Lower leg skin (tissue), 4 donors: ENCODE measurements around the gene LRPPRC. TPM values are rescaled to one million over a fixed set of nuclear protein-coding genes. Genes with fewer than 3 reads are reported as not detected.

Experiments
- DNase-seq, 2 donors: peaks; one replicate each; pipeline ENCODE4 v3.0.0-alpha.2; 2019; ENCODE audit warnings: low spot score in 2 of 2
- H3K4me3 ChIP-seq: fragments of 200-600 bp; sonication (generic); 2 replicates; pipeline ENCODE4 v1.5.1; 2017; ENCODE audit warnings: mild to moderate bottlenecking, low read depth; ENCODE audit not compliant: poor library complexity, severe bottlenecking
- POLR2A ChIP-seq, 2 donors: fragments of 450-650 bp; IDR thresholded peaks; one replicate each; pipeline ENCODE4 v1.6.1; 2016 to 2017; ENCODE audit warnings: antibody characterized with exemption in 2 of 2, mild to moderate bottlenecking in 1 of 2, moderate library complexity in 1 of 2
- WGBS, 2 donors: methylation state at CpG; one replicate each; pipeline ENCODE4 v1.1.5; 2018; 5-methylcytosine and 5-hydroxymethylcytosine counted together
- intact Hi-C: fragments of 100-400 bp; cut with DNase I; formaldehyde crosslinking; loops from one replicate; pipeline ENCODE4 v1.15.0; 2023; ENCODE audit warnings: low total_unique reads
- total RNA-seq, 4 donors: library from RNA; depleted of rRNA; stranded (reverse); fragments of >200 nt; gene quantifications; one replicate each; pipeline ENCODE4 v1.1.0, GENCODE V29; 2016
- TF ChIP-seq, protein P1 (sequence below), 3 donors: fragments of 450-650 bp; IDR thresholded peaks; one replicate each; pipeline ENCODE4 v1.5.1; 2016; ENCODE audit warnings: antibody characterized with exemption in 3 of 3, mild to moderate bottlenecking in 3 of 3, moderate library complexity in 2 of 3

LRPPRC gene
- total RNA-seq, 4 donors from 2014 or later, result 39.5 to 51.2 (median 47.8) TPM

DNA sequence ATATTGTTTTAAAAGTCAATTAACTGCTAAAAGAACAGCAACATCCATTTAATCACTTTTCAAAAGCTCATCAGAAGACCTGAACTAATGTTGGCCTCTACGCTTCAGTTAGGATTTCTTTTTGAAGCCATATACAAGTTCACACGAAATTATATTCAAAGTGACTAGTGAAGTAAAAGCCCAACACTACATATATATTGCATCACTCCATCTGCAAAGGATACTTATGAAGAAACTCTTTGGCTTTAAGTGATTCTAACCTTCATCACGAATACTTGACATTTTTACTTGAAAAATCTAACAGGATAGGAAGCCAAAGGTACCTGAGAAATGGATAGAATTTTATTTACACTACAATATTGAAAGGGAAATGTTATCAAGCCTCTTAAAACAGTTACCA lies 50.4 kb downstream of the LRPPRC start:
- no peak overlapping the region for H3K4me3 ChIP-seq
- no peak for DNase-seq
- WGBS, 2 donors, result 88 to 94% methylated on average over 3 of the region's 3 CpGs
- TF ChIP-seq POLR2A (IDR thresholded peaks at IDR 0.05), result no peak
- TF ChIP-seq, protein P1, sequence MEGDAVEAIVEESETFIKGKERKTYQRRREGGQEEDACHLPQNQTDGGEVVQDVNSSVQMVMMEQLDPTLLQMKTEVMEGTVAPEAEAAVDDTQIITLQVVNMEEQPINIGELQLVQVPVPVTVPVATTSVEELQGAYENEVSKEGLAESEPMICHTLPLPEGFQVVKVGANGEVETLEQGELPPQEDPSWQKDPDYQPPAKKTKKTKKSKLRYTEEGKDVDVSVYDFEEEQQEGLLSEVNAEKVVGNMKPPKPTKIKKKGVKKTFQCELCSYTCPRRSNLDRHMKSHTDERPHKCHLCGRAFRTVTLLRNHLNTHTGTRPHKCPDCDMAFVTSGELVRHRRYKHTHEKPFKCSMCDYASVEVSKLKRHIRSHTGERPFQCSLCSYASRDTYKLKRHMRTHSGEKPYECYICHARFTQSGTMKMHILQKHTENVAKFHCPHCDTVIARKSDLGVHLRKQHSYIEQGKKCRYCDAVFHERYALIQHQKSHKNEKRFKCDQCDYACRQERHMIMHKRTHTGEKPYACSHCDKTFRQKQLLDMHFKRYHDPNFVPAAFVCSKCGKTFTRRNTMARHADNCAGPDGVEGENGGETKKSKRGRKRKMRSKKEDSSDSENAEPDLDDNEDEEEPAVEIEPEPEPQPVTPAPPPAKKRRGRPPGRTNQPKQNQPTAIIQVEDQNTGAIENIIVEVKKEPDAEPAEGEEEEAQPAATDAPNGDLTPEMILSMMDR (IDR thresholded peaks at IDR 0.05), result no peak
- intact Hi-C loops, result no loop called here

DNA sequence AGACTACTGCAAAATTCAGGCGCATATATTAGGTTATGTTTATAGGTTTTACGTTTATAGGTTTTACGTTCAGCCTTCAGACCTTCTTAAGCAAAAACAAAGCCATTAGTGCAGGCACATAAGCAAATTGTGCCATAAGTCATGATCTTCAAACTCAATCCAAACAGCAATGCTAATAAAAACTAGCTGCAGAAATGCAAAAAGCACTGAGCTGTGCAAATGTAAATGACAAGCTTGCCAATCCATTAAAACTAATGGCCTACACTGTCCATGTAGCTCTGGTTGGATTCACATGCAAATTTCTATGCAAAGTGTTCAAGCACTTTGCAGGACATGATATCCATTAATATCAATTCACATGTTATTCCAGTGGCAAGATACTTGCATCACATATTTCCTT lies 50.9 kb downstream of the LRPPRC start:
- WGBS, 2 donors, result 96 to 97% methylated on average over 3 of the region's 3 CpGs
- DNase-seq, result no peak
- TF ChIP-seq, protein P1 (IDR thresholded peaks at IDR 0.05), result no peak
- TF ChIP-seq POLR2A (IDR thresholded peaks at IDR 0.05), result no peak
- intact Hi-C loops, result no loop called here
- no peak overlapping the region for H3K4me3 ChIP-seq

DNA sequence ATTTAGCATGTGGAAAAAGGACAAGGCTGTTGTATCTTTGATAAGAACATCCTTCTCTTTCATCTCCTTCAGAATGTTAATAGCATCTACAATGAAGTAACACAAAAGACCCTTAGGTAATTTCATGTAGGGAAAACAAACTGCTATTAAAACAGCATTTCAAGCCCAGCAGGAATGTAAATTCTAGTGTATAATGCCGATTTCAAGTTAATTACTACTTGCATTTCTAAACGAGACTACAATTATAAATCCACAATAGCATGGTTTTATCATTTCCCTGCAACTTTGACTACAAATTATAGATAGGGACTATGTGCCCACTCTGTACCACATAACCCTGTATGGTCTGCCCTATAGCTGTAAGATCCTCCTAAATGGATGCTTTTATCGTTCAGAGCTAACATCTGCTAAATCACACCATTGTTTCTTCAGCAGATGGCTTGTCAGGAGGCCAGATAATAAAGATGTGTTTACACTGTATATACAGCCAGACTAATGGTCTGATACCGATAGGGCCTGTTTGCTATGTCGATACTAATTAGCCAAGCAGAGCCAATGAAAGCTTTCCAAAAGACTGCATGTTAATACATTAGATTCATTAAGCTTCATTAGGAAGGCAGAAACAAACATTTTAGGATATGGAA lies 51.9 kb downstream of the LRPPRC start:
- intact Hi-C loops, result no loop called here
- WGBS, 2 donors, result 58 to 65% methylated on average over 5 of the region's 5 CpGs
- TF ChIP-seq, protein P1 (IDR thresholded peaks at IDR 0.05), result no peak
- TF ChIP-seq POLR2A (IDR thresholded peaks at IDR 0.05), result no peak
- DNase-seq, result no peak
- H3K4me3 ChIP-seq, result no peak overlapping the region

DNA sequence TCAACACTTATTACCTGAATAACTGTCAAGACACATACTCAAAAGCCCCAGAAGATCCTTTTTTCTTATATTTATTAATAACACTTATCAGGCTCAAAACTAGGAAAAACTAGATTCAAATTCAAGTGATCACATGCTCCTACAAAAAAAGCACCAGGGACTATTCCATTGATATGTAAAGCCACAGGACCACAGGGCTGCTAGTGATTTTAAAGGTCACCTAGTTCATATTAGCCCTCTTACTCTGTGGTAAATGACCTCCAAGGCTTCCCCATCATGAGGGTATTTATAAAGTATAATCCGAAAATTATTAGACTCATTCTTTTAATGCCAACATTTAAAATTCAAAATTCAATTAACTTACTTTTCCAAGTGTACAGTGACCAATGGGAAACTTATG lies 52.5 kb downstream of the LRPPRC start:
- no peak for TF ChIP-seq POLR2A (IDR thresholded peaks at IDR 0.05)
- TF ChIP-seq, protein P1 (IDR thresholded peaks at IDR 0.05), result no peak
- intact Hi-C loops, result no loop called here
- WGBS, 2 donors, result 88% methylated on average over 1 of the region's 1 CpG
- no peak overlapping the region for H3K4me3 ChIP-seq
- no peak for DNase-seq

DNA sequence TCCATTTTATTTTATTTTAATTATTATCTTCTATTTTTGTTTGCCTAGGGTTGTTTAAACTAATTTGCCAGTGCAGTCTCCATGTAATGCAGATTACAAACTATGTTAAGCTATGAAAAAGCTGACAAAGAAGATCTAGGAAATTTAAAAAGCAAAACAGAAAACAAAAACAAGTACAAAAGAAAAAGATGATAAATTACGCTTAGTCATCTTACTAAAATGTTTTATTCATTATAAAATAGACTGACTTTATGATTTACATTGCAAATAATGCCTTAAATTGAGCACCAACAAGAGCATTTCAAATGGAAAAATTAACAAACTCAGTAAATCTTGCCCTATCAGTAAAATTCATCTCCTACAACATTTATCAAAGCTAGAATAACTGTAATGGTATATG lies 52.9 kb downstream of the LRPPRC start:
- DNase-seq, result no peak
- 97 to 100% methylated on average over 1 of the region's 1 CpG for WGBS, 2 donors
- TF ChIP-seq POLR2A (IDR thresholded peaks at IDR 0.05), result no peak
- TF ChIP-seq, protein P1 (IDR thresholded peaks at IDR 0.05), result no peak
- no peak overlapping the region for H3K4me3 ChIP-seq
- intact Hi-C loops, result no loop called here

DNA sequence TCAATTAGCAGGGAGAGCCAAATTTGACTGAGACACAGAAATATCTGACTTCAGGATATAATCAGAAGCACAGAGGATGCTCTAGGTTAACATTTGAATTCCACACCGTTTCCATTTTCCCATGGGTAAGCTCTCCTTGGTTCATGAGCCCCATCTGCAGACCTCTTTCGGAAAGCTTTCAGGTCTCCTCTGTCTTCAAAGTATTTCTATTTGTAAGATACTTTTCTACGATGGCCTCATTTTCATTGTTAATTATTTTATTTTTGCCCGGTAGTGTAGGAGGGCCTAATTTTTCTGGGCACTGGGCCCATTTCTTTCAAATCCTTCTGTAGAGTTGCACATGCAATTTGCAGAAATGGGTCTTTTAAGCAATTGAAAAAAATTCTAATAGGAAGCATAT lies 53.8 kb downstream of the LRPPRC start:
- no peak for DNase-seq
- TF ChIP-seq, protein P1 (IDR thresholded peaks at IDR 0.05), result no peak
- no peak for TF ChIP-seq POLR2A (IDR thresholded peaks at IDR 0.05)
- intact Hi-C loops, result no loop called here
- no peak overlapping the region for H3K4me3 ChIP-seq
- 56 to 60% methylated on average over 4 of the region's 4 CpGs for WGBS, 2 donors
